LNCaP clone FGC (cell line): Measurements from ENCODE around the gene ARFRP1.

Experiments used
- DNase-seq: peaks from one replicate; pipeline ENCODE4 v3.0.0-alpha.2; 2011; ENCODE audit warnings: low read depth
- H3K4me3 ChIP-seq: 2 replicates; pipeline ENCODE4 v1.5.1; 2011; ENCODE audit warnings: mild to moderate bottlenecking, low read depth, low read length, control low read depth
- CTCF ChIP-seq: IDR thresholded peaks from 2 replicates; pipeline ENCODE4 v1.5.1; 2012; ENCODE audit warnings: mild to moderate bottlenecking; ENCODE audit not compliant: control insufficient read depth, insufficient read depth; ENCODE audit errors: extremely low read depth

ARFRP1 gene

GRCh38 chr20:63738687-63739129, 30.9 kb upstream of the ARFRP1 start:
- TF ChIP-seq CTCF, result no peak
- peak overlapping the region; percentile 41 for H3K4me3 ChIP-seq
- no peak for DNase-seq

- DNase-seq, result no peak
- no peak overlapping the region for H3K4me3 ChIP-seq
- TF ChIP-seq CTCF, result no peak
Observed at GRCh38 chr20:63737945-63738686, 30.3 kb upstream of the ARFRP1 start.

- no peak for DNase-seq
- TF ChIP-seq CTCF, result no peak
- no peak overlapping the region for H3K4me3 ChIP-seq
Observed at GRCh38 chr20:63737695-63737944, 29.8 kb upstream of the ARFRP1 start.

- no peak for DNase-seq
- no peak for TF ChIP-seq CTCF
- H3K4me3 ChIP-seq, result no peak overlapping the region
Observed at GRCh38 chr20:63736893-63737694, 29.3 kb upstream of the ARFRP1 start.

- DNase-seq, result no peak
Observed at GRCh38 chr20:63735859-63736718, 28.3 kb upstream of the ARFRP1 start, which contains the start of gene LIME1. Gene LIME1 (plus strand): TSS chr20:63736664. CDS start chr20:63737550, 886 bp downstream.

More at GRCh38 chr20:63735859-63736718, 28.3 kb upstream of the ARFRP1 start, which contains the start of gene LIME1:
- no peak for TF ChIP-seq CTCF
- no peak within 1 kb of the TSS for H3K4me3 ChIP-seq
